ENCODE measurements around the gene TPST2. TPM values are rescaled to one million over a fixed set of nuclear protein-coding genes. Genes with fewer than 3 reads are reported as not detected.

TPST2 gene
- total RNA-seq, 4 donors from 2014 or later, result 26.8 to 47.9 (median 38.5) TPM

DNA sequence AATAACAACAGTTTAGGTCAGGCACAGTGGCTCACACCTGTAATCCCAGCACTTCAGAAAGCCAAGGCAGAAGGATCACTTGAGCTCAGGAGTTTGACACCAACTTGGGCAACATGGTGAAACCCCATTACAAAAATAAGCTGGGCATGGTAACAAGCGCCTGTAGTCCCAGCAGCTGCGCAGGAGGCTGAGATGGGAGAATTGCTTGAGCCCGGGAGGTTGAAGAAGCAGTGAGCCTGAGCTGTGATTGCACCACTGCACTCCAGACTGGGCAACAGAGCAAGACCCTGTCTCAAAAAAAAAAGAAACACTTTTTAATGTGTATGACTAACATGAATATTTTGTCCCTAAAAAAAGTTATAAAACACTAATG is 53.2 kb downstream of the TPST2 start:
- Histone ChIP-seq H3K27me3 (no peaks in the 10 kb centered on the region), H3K4me1 (peaks cover 0 to 4% (median 0%) of the 10 kb centered on the region in 4 donors), H3K9me3 (no peaks in the 10 kb centered on the region), H3K27ac (no peak overlapping the region), H3K36me3 (peaks cover 0 to 50% (median 0%) of the 10 kb centered on the region in 3 donors), H3K4me3 (no peak overlapping the region)
- DNase-seq, result no peak
- TF ChIP-seq POLR2A (IDR thresholded peaks at IDR 0.05), result no peak
- TF ChIP-seq, protein P1, sequence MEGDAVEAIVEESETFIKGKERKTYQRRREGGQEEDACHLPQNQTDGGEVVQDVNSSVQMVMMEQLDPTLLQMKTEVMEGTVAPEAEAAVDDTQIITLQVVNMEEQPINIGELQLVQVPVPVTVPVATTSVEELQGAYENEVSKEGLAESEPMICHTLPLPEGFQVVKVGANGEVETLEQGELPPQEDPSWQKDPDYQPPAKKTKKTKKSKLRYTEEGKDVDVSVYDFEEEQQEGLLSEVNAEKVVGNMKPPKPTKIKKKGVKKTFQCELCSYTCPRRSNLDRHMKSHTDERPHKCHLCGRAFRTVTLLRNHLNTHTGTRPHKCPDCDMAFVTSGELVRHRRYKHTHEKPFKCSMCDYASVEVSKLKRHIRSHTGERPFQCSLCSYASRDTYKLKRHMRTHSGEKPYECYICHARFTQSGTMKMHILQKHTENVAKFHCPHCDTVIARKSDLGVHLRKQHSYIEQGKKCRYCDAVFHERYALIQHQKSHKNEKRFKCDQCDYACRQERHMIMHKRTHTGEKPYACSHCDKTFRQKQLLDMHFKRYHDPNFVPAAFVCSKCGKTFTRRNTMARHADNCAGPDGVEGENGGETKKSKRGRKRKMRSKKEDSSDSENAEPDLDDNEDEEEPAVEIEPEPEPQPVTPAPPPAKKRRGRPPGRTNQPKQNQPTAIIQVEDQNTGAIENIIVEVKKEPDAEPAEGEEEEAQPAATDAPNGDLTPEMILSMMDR (IDR thresholded peaks at IDR 0.05), result no peak

DNA sequence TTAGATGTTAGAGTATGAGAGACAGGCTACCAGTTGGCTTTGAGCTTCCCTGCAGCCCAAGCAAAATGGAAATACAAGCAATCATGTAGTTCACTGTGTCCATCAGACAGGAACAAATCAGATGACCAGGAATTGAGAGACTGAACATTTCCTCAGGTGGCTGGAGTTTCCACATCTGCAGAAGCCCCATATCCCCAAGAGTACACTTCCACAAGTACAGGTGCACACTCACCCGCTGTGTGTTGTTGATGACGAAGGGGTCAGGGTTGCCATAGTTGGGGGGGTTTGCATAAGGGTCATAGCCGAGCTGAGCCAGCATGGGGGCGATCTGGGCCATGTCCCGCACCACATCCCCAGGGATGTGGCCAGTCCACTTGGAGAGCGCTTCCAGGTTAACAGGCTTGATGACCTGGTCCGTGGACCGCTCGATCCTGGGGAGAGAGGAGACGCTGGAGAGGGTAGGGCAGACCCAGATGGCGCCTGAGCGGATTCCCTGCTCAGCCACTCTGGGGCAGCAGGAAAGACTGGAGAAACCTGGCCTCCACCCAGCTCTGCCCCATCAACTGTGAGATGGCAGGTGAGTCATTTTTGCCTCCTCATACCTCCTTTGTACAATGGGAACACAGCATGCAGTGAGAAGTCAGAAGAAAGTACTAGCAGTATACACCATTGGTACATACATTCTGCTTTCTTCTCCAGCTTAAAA is 53.7 kb downstream of the TPST2 start:
- no peak for DNase-seq
- Histone ChIP-seq H3K27ac (peak overlapping the region in 1 of 4 donors; percentile 53), H3K36me3 (peaks cover 0 to 52% (median 0%) of the 10 kb centered on the region in 3 donors), H3K9me3 (no peaks in the 10 kb centered on the region), H3K4me1 (peaks cover 0 to 4% (median 0%) of the 10 kb centered on the region in 4 donors), H3K4me3 (no peak overlapping the region), H3K27me3 (no peaks in the 10 kb centered on the region)
- TF ChIP-seq, protein P1 (IDR thresholded peaks at IDR 0.05), result no peak
- TF ChIP-seq POLR2A (IDR thresholded peaks at IDR 0.05), result no peak

DNA sequence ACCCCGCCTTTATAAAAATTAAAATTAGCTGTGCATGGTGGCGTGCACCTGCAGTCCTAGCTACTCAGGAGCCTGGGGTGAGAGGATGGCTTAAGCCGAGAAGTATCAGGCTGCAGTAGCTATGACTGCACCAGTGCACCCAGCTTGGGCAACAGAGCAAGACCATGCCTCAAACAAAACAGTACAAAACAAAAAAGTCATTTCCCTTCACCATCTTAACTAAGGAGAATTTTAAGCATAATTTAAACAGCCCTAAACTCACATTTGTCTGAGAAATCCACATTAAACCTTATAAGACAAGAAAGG is 54.4 kb downstream of the TPST2 start:
- Histone ChIP-seq H3K27me3 (no peaks in the 10 kb centered on the region), H3K36me3 (peaks cover 0 to 47% (median 0%) of the 10 kb centered on the region in 3 donors), H3K27ac (peak overlapping the region in 2 of 4 donors; percentile 49 to 53), H3K9me3 (no peaks in the 10 kb centered on the region), H3K4me3 (no peak overlapping the region), H3K4me1 (peaks cover 0 to 4% (median 0%) of the 10 kb centered on the region in 4 donors)
- peak in 2 of 3 donors; percentile 43 to 50 for DNase-seq
- TF ChIP-seq POLR2A (IDR thresholded peaks at IDR 0.05), result no peak
- TF ChIP-seq, protein P1 (IDR thresholded peaks at IDR 0.05), result no peak

DNA sequence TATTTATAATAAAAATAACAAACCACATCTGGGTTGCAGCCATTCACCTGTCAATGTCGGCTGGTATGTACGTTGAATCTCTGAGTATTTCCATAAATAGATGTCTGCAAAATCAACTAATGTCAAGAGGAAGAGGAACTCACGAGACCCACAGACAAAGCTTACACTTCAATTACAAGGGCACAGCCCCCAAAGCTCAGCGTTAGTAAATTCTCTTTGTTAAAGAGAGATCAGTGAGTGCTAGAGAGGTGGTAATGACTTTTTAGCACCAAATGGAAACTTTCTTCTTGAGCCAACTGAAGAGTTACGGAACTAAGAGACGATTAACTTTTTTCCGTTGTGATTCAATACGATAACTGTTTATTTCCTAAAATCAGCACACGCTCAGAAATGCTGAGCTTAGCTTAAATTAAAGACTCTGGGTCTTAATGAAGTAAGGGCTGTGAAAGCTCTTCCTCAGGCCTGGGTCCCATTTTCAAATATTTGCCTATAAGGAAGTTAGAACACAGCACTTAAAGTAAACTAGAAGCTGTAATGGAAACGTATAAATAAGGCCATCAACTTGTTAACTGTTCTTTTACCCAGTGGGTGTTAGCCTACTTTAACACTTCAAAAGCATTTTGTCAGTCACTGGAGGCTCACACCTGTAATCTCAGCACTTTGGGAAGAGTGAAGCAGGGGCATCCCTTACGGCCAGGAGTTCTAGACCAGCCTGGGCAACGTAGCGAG is 54.9 kb downstream of the TPST2 start:
- Histone ChIP-seq H3K27ac (peak overlapping the region in 3 of 4 donors; percentile 12 to 60 (median 49)), H3K4me3 (no peak overlapping the region), H3K36me3 (peaks cover 0 to 42% (median 0%) of the 10 kb centered on the region in 3 donors), H3K27me3 (no peaks in the 10 kb centered on the region), H3K4me1 (peaks cover 0 to 4% (median 0%) of the 10 kb centered on the region in 4 donors), H3K9me3 (no peaks in the 10 kb centered on the region)
- peak in 1 of 3 donors; percentile 28 for DNase-seq
- TF ChIP-seq, protein P1 (IDR thresholded peaks at IDR 0.05), result no peak
- TF ChIP-seq POLR2A (IDR thresholded peaks at IDR 0.05), result no peak

DNA sequence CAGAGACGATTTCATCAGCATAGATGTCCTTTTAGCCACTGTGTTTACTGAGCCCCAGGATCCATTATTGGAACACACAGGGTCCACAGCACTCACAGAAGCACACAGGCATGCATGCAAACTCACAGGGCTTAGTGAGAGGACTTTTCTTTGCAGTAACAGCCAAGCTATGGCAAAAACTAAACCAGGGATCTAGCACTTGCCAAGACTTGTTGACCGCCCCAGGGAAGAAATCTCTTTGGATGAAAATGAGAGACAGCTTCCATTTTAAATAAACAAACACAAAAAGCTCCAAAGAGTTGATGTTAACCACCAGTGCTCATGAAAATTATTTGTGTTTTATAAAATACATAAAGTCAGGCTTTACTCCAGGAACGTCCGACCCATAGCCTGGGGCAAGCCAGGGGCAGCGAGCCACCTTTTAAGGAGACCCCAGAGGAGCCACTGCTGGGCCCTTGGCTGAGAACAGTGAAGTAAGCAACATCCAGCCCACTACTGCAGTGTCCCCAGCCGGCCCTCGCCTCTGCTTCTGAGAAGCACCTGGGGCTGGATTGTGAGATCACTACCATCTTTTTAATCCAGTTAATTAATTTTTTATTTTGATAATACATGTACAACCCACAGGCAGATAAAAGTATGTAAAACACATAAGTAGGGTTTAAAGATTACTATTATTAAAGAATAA is 55.6 kb downstream of the TPST2 start:
- Histone ChIP-seq H3K4me3 (no peak overlapping the region), H3K9me3 (no peaks in the 10 kb centered on the region), H3K27me3 (no peaks in the 10 kb centered on the region), H3K4me1 (peaks cover 0 to 4% (median 0%) of the 10 kb centered on the region in 4 donors), H3K36me3 (peaks cover 0 to 40% (median 0%) of the 10 kb centered on the region in 3 donors), H3K27ac (peak overlapping the region in 1 of 4 donors; percentile 60)
- no peak for DNase-seq
- no peak for TF ChIP-seq POLR2A (IDR thresholded peaks at IDR 0.05)
- TF ChIP-seq, protein P1 (IDR thresholded peaks at IDR 0.05), result no peak

All from Peyer's patch (tissue), 4 donors.